ENCODE measurements around the gene ABHD14A.

The ABHD14A gene

DNA sequence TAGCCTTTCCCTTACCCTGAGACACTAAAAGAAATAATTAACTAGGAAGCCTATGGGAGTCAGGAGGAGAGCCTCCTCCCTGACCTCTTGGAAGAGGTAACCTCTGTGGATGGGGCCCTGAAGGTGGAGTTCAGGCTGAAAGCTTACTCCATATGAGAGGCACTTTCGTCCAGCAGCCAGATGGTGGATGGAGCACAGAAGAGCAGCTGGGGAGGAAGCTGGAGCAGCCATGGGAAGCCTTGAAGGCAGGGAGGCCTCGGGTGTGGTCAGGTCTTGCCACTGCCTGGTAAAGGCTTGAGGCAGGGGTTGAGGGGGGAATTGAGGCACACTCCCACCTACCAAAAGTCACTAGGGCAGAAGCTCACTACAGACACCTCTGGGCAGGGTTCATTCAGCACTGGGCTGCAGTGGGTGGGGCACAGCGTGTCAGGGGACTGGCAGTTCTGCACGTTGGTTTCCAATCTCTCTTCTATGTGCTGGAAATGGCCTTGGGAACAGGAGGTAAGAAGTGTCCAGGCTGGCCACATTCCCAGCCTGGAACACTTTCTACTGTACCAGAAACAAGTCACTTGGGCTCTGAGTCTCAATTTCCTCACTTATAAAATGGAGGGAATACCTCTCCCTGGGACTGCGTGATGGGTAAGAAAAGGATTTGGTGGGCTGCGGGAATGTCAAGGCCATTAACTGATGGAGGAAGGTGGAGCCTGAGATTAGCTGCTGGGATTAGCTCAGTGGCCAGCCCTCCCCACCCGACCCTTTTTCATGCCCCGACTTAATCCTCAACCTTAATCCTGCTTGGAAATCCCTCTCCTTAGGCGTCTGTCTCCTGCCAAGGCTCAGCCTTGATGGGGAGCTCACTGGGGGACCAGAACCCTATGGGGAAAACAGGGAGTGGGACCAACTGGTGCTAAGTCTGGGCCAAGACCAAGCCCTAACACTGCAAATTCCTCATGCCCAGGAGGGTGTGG, 13.0 kb upstream of the ABHD14A start:
- TF ChIP-seq, protein P1, sequence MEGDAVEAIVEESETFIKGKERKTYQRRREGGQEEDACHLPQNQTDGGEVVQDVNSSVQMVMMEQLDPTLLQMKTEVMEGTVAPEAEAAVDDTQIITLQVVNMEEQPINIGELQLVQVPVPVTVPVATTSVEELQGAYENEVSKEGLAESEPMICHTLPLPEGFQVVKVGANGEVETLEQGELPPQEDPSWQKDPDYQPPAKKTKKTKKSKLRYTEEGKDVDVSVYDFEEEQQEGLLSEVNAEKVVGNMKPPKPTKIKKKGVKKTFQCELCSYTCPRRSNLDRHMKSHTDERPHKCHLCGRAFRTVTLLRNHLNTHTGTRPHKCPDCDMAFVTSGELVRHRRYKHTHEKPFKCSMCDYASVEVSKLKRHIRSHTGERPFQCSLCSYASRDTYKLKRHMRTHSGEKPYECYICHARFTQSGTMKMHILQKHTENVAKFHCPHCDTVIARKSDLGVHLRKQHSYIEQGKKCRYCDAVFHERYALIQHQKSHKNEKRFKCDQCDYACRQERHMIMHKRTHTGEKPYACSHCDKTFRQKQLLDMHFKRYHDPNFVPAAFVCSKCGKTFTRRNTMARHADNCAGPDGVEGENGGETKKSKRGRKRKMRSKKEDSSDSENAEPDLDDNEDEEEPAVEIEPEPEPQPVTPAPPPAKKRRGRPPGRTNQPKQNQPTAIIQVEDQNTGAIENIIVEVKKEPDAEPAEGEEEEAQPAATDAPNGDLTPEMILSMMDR (conservative IDR thresholded peaks at IDR 0.05; ENCODE audit: control insufficient read depth, insufficient read depth, low read depth, low read length): no peak
- H3K4me3 ChIP-seq (ENCODE audit: control insufficient read depth, low read depth, low read length): no peak overlapping the region
- DNase-seq (ENCODE audit: low read depth): no peak

DNA sequence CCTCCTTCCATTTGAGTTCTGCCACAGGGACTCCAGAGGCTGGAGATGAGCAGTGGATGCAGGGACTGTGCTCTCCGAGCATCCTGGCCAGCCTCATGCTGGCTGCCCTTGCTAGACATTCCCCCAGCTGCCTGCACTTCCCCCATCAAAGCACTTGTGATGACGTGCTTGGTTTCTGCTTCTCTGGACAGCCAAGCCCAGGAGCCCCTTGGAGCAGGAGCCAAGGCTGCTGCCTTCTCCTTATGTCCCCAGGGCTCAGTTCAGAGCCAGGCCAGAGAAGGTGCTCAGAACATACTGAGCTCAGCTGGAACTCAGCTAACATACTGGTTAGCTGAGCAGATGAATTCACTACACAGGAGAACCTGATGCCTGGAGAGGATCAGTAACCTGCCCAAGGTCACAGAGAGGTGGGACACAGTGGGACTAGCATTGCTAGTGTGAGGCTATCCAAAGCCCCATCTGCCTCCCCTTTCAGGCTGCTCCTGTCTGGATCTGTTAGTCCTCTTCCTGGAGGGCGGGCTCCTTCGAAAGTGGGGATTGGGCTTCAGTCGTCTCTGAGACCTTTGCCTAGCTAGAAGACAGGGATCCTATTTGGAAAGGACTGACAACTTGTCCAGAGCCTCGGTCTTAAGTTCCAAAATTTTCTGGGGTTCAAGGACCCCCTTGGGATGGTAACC, 11.9 kb upstream of the ABHD14A start:
- TF ChIP-seq, protein P1 (conservative IDR thresholded peaks at IDR 0.05; ENCODE audit: control insufficient read depth, insufficient read depth, low read depth, low read length): no peak
- H3K4me3 ChIP-seq (ENCODE audit: control insufficient read depth, low read depth, low read length): no peak overlapping the region
- DNase-seq (ENCODE audit: low read depth): no peak

DNA sequence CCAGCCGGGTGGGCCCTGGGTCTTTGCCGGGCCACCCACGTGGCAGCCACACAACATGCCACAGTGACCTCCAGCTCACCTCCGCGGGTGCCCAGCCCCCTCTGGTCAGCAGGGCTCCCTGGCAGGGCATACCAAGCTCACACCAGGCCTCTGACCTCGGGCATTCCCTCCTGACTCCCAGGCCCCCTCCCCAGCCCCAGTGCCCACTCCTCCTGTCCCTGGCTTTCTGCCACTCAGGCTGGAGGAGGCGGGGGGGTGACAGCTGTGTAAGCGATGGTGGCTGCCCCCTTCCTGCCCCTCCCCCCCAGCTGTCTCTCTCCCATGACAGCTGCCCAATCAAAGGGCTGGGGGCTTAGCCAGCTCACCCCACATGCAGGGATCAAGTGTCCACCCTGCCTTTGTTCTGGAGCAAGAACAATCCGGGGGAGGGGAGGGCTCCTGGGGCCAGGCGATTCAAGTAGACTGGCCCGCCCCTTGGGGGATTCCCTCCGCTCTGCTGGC, 10.9 kb upstream of the ABHD14A start:
- TF ChIP-seq, protein P1 (conservative IDR thresholded peaks at IDR 0.05; ENCODE audit: control insufficient read depth, insufficient read depth, low read depth, low read length): no peak
- DNase-seq (ENCODE audit: low read depth): no peak
- H3K4me3 ChIP-seq (ENCODE audit: control insufficient read depth, low read depth, low read length): no peak overlapping the region

DNA sequence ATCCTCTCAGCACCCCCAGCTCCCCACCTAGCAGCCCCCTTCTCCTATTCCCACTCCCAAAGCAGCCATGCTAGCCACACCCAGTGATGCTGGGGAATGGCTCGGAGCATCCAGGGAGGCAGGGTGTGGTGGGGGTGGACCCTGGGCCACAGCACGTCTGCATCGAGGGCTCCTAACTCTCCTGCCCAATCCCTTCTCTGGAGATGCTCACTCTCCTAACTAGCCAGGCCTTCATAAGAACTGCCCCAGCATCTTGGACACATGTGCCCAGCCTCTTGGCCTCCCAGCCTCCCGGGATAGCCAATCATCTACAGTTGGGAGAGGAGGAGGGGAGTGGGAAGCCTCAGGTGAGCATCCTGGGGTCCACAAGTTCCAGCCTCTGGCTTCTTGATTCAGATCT, 10.3 kb upstream of the ABHD14A start:
- DNase-seq (ENCODE audit: low read depth): no peak
- H3K4me3 ChIP-seq (ENCODE audit: control insufficient read depth, low read depth, low read length): no peak overlapping the region
- TF ChIP-seq, protein P1 (conservative IDR thresholded peaks at IDR 0.05; ENCODE audit: control insufficient read depth, insufficient read depth, low read depth, low read length): no peak

DNA sequence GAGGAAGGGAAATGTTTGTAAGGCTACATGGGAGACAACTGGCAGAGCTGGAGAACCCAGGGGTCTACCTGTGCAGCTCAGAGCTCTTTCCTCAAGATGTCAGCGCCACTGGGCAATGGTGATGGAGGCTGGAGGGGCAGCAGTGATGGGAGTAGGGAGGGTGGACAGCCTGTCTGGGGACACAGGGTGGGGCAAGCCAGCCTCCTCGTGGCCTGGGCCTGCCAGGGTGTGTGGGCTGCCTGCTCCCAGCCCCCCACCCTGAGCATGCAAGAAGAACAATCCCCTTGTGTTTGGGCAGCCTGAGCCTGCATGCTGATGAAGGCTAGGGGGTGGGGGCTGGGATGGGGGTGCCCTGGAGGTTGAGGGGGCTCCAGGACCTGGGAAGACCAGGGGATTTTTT, 8.8 kb upstream of the ABHD14A start:
- no peak overlapping the region for H3K4me3 ChIP-seq (ENCODE audit: control insufficient read depth, low read depth, low read length)
- no peak for DNase-seq (ENCODE audit: low read depth)
- TF ChIP-seq, protein P1 (conservative IDR thresholded peaks at IDR 0.05; ENCODE audit: control insufficient read depth, insufficient read depth, low read depth, low read length): no peak

DNA sequence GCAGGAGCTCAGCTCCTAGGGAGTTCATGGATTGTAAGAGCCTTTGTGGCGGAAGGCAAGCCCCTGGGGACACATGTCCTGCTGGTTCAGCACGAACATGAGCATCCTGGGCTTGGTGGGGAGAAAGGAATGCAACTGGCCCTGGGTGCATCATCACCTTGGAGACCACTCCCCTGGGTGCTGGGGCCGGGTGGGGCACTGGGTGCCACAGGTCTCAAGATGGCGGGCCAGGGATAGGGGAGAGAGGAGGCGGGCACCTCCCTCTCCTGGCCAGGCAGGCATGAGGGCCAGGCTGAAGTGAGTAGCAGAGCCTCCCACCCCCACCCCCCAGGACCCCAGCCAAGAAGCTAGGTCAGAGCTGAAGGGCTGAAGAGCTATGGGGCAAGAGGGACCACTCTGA, 8.4 kb upstream of the ABHD14A start:
- TF ChIP-seq, protein P1 (conservative IDR thresholded peaks at IDR 0.05; ENCODE audit: control insufficient read depth, insufficient read depth, low read depth, low read length): no peak
- DNase-seq (ENCODE audit: low read depth): no peak
- H3K4me3 ChIP-seq (ENCODE audit: control insufficient read depth, low read depth, low read length): peak overlapping the region; percentile 62
